Nephron (organoid): ENCODE data around the gene HTT.
A peak's percentile ranks its signal among the peaks of the same experiment; 100 is the strongest.

Experiments
- H3K27ac Mint-ChIP-seq, 3 experiments: 2 replicates each; pipeline ENCODE4 v1.8.0; 2020; ENCODE audit warnings: mixed read lengths in 3 of 3, mild to moderate bottlenecking in 2 of 3, moderate library complexity in 1 of 3
- H3K27me3 Mint-ChIP-seq: 2 replicates; pipeline ENCODE4 v1.8.0; 2021; ENCODE audit warnings: low read depth, mild to moderate bottlenecking, moderate library complexity, mixed read lengths
- H3K36me3 Mint-ChIP-seq: 2 replicates; pipeline ENCODE4 v1.8.0; 2020; ENCODE audit warnings: low read depth, mixed read lengths
- H3K4me1 Mint-ChIP-seq: 2 replicates; pipeline ENCODE4 v1.8.0; 2020; ENCODE audit warnings: mixed read lengths
- H3K4me3 Mint-ChIP-seq, 3 experiments: 2 replicates each; pipeline ENCODE4 v1.8.0; 2020; ENCODE audit warnings: mild to moderate bottlenecking in 3 of 3, mixed read lengths in 3 of 3, moderate library complexity in 2 of 3
- H3K9me3 Mint-ChIP-seq: 2 replicates; pipeline ENCODE4 v1.8.0; 2020; ENCODE audit warnings: mixed read lengths
- TF ChIP-seq, protein P1 (sequence below), 3 experiments: fragments of 200-600 bp; sonication (generic); IDR thresholded peaks; one replicate each; pipeline ENCODE4 v1.5.0; 2021; ENCODE audit warnings: antibody characterized with exemption in 3 of 3; ENCODE audit not compliant: unreplicated experiment in 3 of 3

HTT gene

DNA sequence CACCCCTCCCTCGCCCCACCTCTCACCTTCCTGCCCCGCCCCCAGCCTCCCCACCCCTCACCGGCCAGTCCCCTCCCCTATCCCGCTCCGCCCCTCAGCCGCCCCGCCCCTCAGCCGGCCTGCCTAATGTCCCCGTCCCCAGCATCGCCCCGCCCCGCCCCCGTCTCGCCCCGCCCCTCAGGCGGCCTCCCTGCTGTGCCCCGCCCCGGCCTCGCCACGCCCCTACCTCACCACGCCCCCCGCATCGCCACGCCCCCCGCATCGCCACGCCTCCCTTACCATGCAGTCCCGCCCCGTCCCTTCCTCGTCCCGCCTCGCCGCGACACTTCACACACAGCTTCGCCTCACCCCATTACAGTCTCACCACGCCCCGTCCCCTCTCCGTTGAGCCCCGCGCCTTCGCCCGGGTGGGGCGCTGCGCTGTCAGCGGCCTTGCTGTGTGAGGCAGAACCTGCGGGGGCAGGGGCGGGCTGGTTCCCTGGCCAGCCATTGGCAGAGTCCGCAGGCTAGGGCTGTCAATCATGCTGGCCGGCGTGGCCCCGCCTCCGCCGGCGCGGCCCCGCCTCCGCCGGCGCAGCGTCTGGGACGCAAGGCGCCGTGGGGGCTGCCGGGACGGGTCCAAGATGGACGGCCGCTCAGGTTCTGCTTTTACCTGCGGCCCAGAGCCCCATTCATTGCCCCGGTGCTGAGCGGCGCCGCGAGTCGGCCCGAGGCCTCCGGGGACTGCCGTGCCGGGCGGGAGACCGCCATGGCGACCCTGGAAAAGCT is at the start of gene HTT, which contains the start of gene HTT-AS:
HTT (plus strand) TSS at position 604 of the 768 bp plus-strand sequence; CDS start at position 749, 145 bp downstream.
HTT-AS (minus strand) TSS at position 461 of the 768 bp plus-strand sequence.
- Mint-ChIP-seq H3K9me3 (no peaks in the 10 kb centered on the region), H3K27ac (peak within 1 kb of the TSS; percentile 72 to 98 (median 98)), H3K36me3 (peaks cover 4% of the 10 kb centered on the region), H3K27me3 (peaks cover 6% of the 10 kb centered on the region), H3K4me1 (peaks cover 21% of the 10 kb centered on the region), H3K4me3 (peak within 1 kb of the TSS; percentile 94 to 96 (median 95))
- TF ChIP-seq, protein P1, sequence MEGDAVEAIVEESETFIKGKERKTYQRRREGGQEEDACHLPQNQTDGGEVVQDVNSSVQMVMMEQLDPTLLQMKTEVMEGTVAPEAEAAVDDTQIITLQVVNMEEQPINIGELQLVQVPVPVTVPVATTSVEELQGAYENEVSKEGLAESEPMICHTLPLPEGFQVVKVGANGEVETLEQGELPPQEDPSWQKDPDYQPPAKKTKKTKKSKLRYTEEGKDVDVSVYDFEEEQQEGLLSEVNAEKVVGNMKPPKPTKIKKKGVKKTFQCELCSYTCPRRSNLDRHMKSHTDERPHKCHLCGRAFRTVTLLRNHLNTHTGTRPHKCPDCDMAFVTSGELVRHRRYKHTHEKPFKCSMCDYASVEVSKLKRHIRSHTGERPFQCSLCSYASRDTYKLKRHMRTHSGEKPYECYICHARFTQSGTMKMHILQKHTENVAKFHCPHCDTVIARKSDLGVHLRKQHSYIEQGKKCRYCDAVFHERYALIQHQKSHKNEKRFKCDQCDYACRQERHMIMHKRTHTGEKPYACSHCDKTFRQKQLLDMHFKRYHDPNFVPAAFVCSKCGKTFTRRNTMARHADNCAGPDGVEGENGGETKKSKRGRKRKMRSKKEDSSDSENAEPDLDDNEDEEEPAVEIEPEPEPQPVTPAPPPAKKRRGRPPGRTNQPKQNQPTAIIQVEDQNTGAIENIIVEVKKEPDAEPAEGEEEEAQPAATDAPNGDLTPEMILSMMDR (IDR thresholded peaks at IDR 0.05; ENCODE audit: unreplicated experiment in 3 of 3): no peak

DNA sequence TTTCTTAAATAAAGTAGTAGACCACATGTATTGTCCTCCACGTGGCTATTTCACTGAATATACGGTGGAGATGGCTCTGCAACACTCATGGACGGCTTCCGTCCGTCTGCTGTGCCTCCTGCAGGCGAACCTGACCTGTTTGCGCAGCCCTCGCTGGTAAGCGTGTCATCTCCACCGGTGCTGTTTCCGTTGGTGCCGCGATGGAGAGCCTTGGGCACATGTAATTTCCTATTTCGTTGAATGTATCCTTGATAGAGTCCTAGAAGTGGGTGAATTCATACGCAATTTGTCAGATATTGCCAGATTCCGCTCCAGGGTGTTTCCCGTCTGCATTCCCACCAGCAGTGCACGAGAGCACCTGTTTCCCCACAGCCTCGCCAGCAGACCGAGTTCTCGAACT is 48.6 kb upstream of the HTT start:
- H3K27ac Mint-ChIP-seq: no peak overlapping the region
- peaks cover 9% of the 10 kb centered on the region for H3K36me3 Mint-ChIP-seq
- peaks cover 3% of the 10 kb centered on the region for H3K27me3 Mint-ChIP-seq
- H3K4me3 Mint-ChIP-seq: no peak overlapping the region
- H3K4me1 Mint-ChIP-seq: peaks cover 3% of the 10 kb centered on the region
- peaks cover 8% of the 10 kb centered on the region for H3K9me3 Mint-ChIP-seq
- TF ChIP-seq, protein P1 (IDR thresholded peaks at IDR 0.05; ENCODE audit: unreplicated experiment in 3 of 3): no peak

DNA sequence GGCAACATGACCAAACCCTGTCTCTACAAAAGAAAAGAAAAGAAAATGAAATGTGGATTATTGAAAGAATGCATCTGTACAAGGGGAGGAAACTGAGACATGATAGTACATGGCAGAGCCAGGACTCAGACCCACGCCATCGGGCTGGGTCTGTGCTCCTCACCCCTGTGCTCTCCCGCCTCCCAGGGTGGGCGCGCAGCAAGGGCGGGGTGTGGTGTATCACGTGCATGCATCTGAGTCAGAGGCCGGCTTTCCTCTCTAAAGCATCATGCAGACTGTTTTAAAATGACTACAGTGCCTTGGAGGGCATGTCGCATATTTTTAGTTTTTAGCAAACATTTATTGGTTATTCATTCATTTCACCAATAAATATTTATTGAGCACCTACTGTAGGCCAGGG is 47.9 kb upstream of the HTT start:
- peaks cover 9% of the 10 kb centered on the region for H3K36me3 Mint-ChIP-seq
- TF ChIP-seq, protein P1 (IDR thresholded peaks at IDR 0.05; ENCODE audit: unreplicated experiment in 3 of 3): no peak
- H3K9me3 Mint-ChIP-seq: peaks cover 8% of the 10 kb centered on the region
- H3K27ac Mint-ChIP-seq: no peak overlapping the region
- H3K4me1 Mint-ChIP-seq: peaks cover 4% of the 10 kb centered on the region
- no peak overlapping the region for H3K4me3 Mint-ChIP-seq
- peaks cover 3% of the 10 kb centered on the region for H3K27me3 Mint-ChIP-seq

DNA sequence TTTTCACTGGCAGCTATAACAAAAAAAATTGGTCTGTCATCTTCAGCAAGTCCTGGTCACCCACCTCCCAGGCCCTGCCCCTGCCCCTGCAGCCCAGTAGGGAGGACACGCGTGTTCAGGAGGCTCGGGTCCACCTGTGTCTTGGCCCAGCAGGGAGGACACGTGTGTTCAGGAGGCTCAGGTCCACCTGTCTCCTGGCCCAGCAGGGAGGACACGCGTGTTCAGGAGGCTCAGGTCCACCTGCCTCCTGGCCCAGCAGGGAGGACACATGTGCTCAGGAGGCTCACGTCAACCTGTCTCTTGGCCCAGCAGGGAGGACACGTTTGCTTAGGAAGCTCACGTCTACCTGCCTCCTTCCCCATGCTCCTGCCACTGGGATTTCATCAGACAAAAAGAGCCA is 45.0 kb upstream of the HTT start:
- Mint-ChIP-seq H3K9me3 (no peaks in the 10 kb centered on the region), H3K4me3 (no peak overlapping the region), H3K27me3 (no peaks in the 10 kb centered on the region), H3K27ac (no peak overlapping the region), H3K36me3 (no peaks in the 10 kb centered on the region), H3K4me1 (peaks cover 15% of the 10 kb centered on the region)
- TF ChIP-seq, protein P1 (IDR thresholded peaks at IDR 0.05; ENCODE audit: unreplicated experiment in 3 of 3): no peak

DNA sequence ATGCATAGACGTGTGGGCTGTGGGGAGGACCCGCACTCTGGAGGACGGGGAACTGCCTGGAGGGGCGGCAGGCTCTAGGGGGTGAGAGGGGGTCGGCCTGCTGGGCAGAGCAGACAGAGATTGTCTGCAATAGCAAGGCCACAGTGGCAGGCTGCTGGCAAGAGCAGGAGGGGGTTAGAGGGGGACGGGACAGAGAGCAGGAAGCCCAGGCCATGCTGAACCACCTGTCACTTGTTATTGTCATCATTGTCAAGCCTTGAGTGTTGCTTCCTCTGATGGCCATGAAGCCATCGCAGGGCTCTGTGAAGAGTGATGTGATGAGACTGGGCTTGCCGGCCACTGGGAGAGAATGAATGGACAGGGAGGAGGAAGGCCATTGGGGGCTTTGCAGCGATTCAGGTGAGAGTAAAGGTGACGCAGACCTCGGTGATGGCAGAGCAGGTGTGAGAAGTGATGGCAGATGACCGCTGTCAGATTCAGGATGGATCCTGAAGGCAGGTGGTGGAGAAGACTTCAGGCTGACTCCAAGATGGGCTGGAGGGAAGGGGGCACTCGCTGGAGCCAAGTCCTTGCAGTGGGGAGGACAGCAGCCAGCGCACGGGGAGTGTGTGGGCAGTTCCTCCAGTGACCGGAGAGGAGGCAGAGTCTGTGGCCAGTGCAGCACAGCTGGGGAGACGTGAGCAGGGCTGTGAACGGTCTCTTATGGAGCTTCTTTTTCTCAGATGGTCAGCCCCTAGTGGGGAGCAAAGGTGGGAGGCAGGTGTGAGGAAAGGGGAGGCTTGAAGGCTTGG is 43.7 kb upstream of the HTT start:
- no peak overlapping the region for H3K27ac Mint-ChIP-seq
- peaks cover 15% of the 10 kb centered on the region for H3K4me1 Mint-ChIP-seq
- no peaks in the 10 kb centered on the region for H3K9me3 Mint-ChIP-seq
- no peak overlapping the region for H3K4me3 Mint-ChIP-seq
- TF ChIP-seq, protein P1 (IDR thresholded peaks at IDR 0.05; ENCODE audit: unreplicated experiment in 3 of 3): no peak
- no peaks in the 10 kb centered on the region for H3K36me3 Mint-ChIP-seq
- no peaks in the 10 kb centered on the region for H3K27me3 Mint-ChIP-seq
